Fibroblast of lung (primary cell): ENCODE data around the gene GSN. TPM values are rescaled to one million over a fixed set of nuclear protein-coding genes. Genes with fewer than 3 reads are reported as not detected.

Experiments
- DNase-seq, 2 donors: peaks; one replicate each; pipeline versions ENCODE4 v3.0.0 to v3.0.0-alpha.2; 2010; ENCODE audit warnings: low read depth in 2 of 2
- H2AFZ ChIP-seq: 2 replicates; pipeline ENCODE4 v1.5.1; 2012; ENCODE audit warnings: low read length, control low read depth, inconsistent platforms
- H3K27ac ChIP-seq: 2 replicates; pipeline ENCODE4 v1.5.1; 2011; ENCODE audit warnings: low read length, control low read depth; ENCODE audit not compliant: insufficient read depth
- H3K27me3 ChIP-seq: 2 replicates; pipeline ENCODE4 v1.5.1; 2011; ENCODE audit warnings: mild to moderate bottlenecking, low read length; ENCODE audit not compliant: control insufficient read depth, insufficient read depth
- H3K36me3 ChIP-seq: 2 replicates; pipeline ENCODE4 v1.5.1; 2011; ENCODE audit warnings: low read length; ENCODE audit not compliant: control insufficient read depth, insufficient read depth
- H3K4me1 ChIP-seq: 2 replicates; pipeline ENCODE4 v1.5.1; 2011; ENCODE audit warnings: low read length; ENCODE audit not compliant: control insufficient read depth, insufficient read depth; ENCODE audit errors: extremely low read depth
- H3K4me2 ChIP-seq: 2 replicates; pipeline ENCODE4 v1.5.1; 2011; ENCODE audit warnings: low read length, control low read depth; ENCODE audit not compliant: insufficient read depth; ENCODE audit errors: extremely low read depth
- H3K4me3 ChIP-seq, 4 experiments: fragments of 200-600 bp in 1 of 4; sonication (generic) in 1 of 4; replicated peaks in 1 of 4; 2 replicates each; pipeline ENCODE4 v1.5.1; 2011 to 2016; ENCODE audit warnings: low read length in 4 of 4, low read depth in 3 of 4, mild to moderate bottlenecking in 3 of 4, control low read depth in 2 of 4, inconsistent platforms in 1 of 4, mixed read lengths in 1 of 4; ENCODE audit not compliant: insufficient read depth in 1 of 4; ENCODE audit errors: control extremely low read depth in 1 of 4
- H3K79me2 ChIP-seq: 2 replicates; pipeline ENCODE4 v1.5.1; 2012; ENCODE audit warnings: mild to moderate bottlenecking, low read length, inconsistent platforms; ENCODE audit not compliant: control insufficient read depth, insufficient read depth
- H3K9ac ChIP-seq: 2 replicates; pipeline ENCODE4 v1.5.1; 2011; ENCODE audit warnings: mild to moderate bottlenecking, low read length, control low read depth; ENCODE audit not compliant: insufficient read depth
- H3K9me3 ChIP-seq: 2 replicates; pipeline ENCODE4 v1.5.1; 2012; ENCODE audit warnings: low read depth, low read length; ENCODE audit not compliant: control insufficient read depth, insufficient read depth
- H4K20me1 ChIP-seq: 2 replicates; pipeline ENCODE4 v1.5.1; 2011; ENCODE audit warnings: low read length; ENCODE audit not compliant: control insufficient read depth, insufficient read depth; ENCODE audit errors: extremely low read depth
- CTCF ChIP-seq, 2 donors: IDR thresholded peaks in 1 of 2; conservative IDR thresholded peaks in 1 of 2; 1 replicate in 1 of 2; 2 replicates in 1 of 2; pipeline ENCODE4 v1.5.1; 2011 to 2012; ENCODE audit warnings: low read length in 2 of 2, control low read depth in 1 of 2, inconsistent platforms in 1 of 2, low read depth in 1 of 2, mild to moderate bottlenecking in 1 of 2
- EZH2 ChIP-seq: IDR thresholded peaks from 2 replicates; pipeline ENCODE4 v1.5.1; 2012; ENCODE audit warnings: low read length, control low read depth, mild to moderate bottlenecking; ENCODE audit errors: missing control alignments
- polyA plus RNA-seq, 2 donors: library from polyadenylated mRNA; depleted of rRNA in 1 of 2; stranded (reverse) in 1 of 2; unstranded in 1 of 2; fragments of >200 nt; gene quantifications; 2 replicates each; pipeline ENCODE4 v1.2.1, GENCODE V29; 2011 to 2012; ENCODE audit warnings: missing spikeins in 1 of 2
- total RNA-seq: library from RNA; depleted of rRNA; stranded (reverse); fragments of >200 nt; gene quantifications from 2 replicates; pipeline ENCODE4 v1.2.1, GENCODE V29; 2014

GSN gene
- total and polyA plus RNA-seq, 2 donors (not counting 1 experiment from before 2014, with no cell fraction given) = 432 to 588 TPM

- H3K4me3 ChIP-seq = no peak overlapping the region
- TF ChIP-seq EZH2 (no peak), CTCF (conservative IDR thresholded peaks at IDR 0.05 in 1 of 2, IDR thresholded peaks at IDR 0.05 in 1 of 2; ENCODE audit: low read depth in 1 of 2, low read length in 2 of 2) (no peak)
Measured at GRCh38 chr9:121302786-121303185, 34.8 kb downstream of the GSN start.

GRCh38 chr9:121303456-121304451, 35.8 kb downstream of the GSN start:
- H3K4me1 ChIP-seq = peaks cover 4% of the 10 kb centered on the region
- no peak overlapping the region for H3K9ac ChIP-seq
- H3K4me3 ChIP-seq = no peak overlapping the region
- no peak overlapping the region for H3K4me2 ChIP-seq
- no peak for DNase-seq
- no peaks in the 10 kb centered on the region for H3K27me3 ChIP-seq
- H2AFZ ChIP-seq = no peak overlapping the region
- peaks cover 3% of the 10 kb centered on the region for H3K79me2 ChIP-seq
- H3K27ac ChIP-seq = no peak overlapping the region
- TF ChIP-seq CTCF (conservative IDR thresholded peaks at IDR 0.05 in 1 of 2, IDR thresholded peaks at IDR 0.05 in 1 of 2; ENCODE audit: low read depth in 1 of 2, low read length in 2 of 2) (no peak), EZH2 (no peak)
- no peaks in the 10 kb centered on the region for H4K20me1 ChIP-seq
- no peaks in the 10 kb centered on the region for H3K9me3 ChIP-seq
- H3K36me3 ChIP-seq = peaks cover 31% of the 10 kb centered on the region

More at GRCh38 chr9:121302786-121303185, 34.8 kb downstream of the GSN start:
- no peaks in the 10 kb centered on the region for H3K9me3 ChIP-seq
- H4K20me1 ChIP-seq = no peaks in the 10 kb centered on the region
- H3K9ac ChIP-seq = no peak overlapping the region
- no peaks in the 10 kb centered on the region for H3K27me3 ChIP-seq
- peaks cover 7% of the 10 kb centered on the region for H3K4me1 ChIP-seq
- H3K36me3 ChIP-seq = peaks cover 30% of the 10 kb centered on the region
- H3K4me2 ChIP-seq = no peak overlapping the region
- no peak overlapping the region for H2AFZ ChIP-seq
- no peak for DNase-seq
- H3K79me2 ChIP-seq = peaks cover 3% of the 10 kb centered on the region
- no peak overlapping the region for H3K27ac ChIP-seq

GRCh38 chr9:121304707-121305106, 36.7 kb downstream of the GSN start:
- Histone ChIP-seq H2AFZ (no peak overlapping the region), H3K9me3 (no peaks in the 10 kb centered on the region), H4K20me1 (no peaks in the 10 kb centered on the region), H3K4me1 (no peaks in the 10 kb centered on the region), H3K79me2 (peaks cover 3% of the 10 kb centered on the region), H3K4me2 (no peak overlapping the region), H3K36me3 (peaks cover 31% of the 10 kb centered on the region), H3K4me3 (no peak overlapping the region), H3K27me3 (no peaks in the 10 kb centered on the region), H3K9ac (no peak overlapping the region), H3K27ac (no peak overlapping the region)
- TF ChIP-seq CTCF (conservative IDR thresholded peaks at IDR 0.05 in 1 of 2, IDR thresholded peaks at IDR 0.05 in 1 of 2; ENCODE audit: low read depth in 1 of 2, low read length in 2 of 2) (no peak), EZH2 (no peak)
- no peak for DNase-seq
